Keratinocyte (primary cell): Measurements from ENCODE around the gene SC5D. TPM values are rescaled to one million over a fixed set of nuclear protein-coding genes. Genes with fewer than 3 reads are reported as not detected.

ENCODE experiments used
- DNase-seq: peaks from one replicate; pipeline ENCODE4 v3.0.0-alpha.2; 2011; ENCODE audit warnings: low read depth, missing footprints, low spot score
- FAIRE-seq: peaks from 2 replicates; lab custom pipeline; 2011; peaks lifted over from hg19 to GRCh38; lab: Jason Lieb, UNC
- H2AFZ ChIP-seq: 2 replicates; pipeline ENCODE4 v1.6.0; 2012; ENCODE audit warnings: low read length, control low read depth, inconsistent platforms; ENCODE audit not compliant: control insufficient read depth
- H3K27ac ChIP-seq: 2 replicates; pipeline ENCODE4 v1.5.1; 2011; ENCODE audit warnings: low read length; ENCODE audit not compliant: control insufficient read depth, insufficient read depth
- H3K27me3 ChIP-seq: 3 replicates; pipeline ENCODE4 v1.6.0; 2011; ENCODE audit warnings: low read length; ENCODE audit not compliant: control insufficient read depth, insufficient read depth; ENCODE audit errors: extremely low read depth
- H3K36me3 ChIP-seq, 2 experiments: 2 replicates in 1 of 2; 3 replicates in 1 of 2; pipeline ENCODE4 v1.5.1; 2011; ENCODE audit warnings: low read length in 2 of 2, mild to moderate bottlenecking in 1 of 2; ENCODE audit not compliant: control insufficient read depth in 2 of 2, insufficient read depth in 2 of 2; ENCODE audit errors: extremely low read depth in 1 of 2
- H3K4me1 ChIP-seq: 3 replicates; pipeline ENCODE4 v1.5.1; 2011; ENCODE audit warnings: low read length; ENCODE audit not compliant: control insufficient read depth, insufficient read depth; ENCODE audit errors: extremely low read depth
- H3K4me2 ChIP-seq: 3 replicates; pipeline ENCODE4 v1.6.0; 2011; ENCODE audit warnings: low read depth, low read length; ENCODE audit not compliant: control insufficient read depth, insufficient read depth; ENCODE audit errors: extremely low read depth
- H3K4me3 ChIP-seq, 3 experiments: fragments of 200-600 bp in 1 of 3; sonication (generic) in 1 of 3; 2 replicates in 2 of 3; 3 replicates in 1 of 3; pipeline ENCODE4 v1.5.1; 2011 to 2016; ENCODE audit warnings: low read length in 3 of 3, mild to moderate bottlenecking in 3 of 3, control low read depth in 2 of 3, inconsistent platforms in 1 of 3, low read depth in 1 of 3, mixed read lengths in 1 of 3, mixed run types in 1 of 3, moderate library complexity in 1 of 3; ENCODE audit not compliant: control insufficient read depth in 2 of 3, insufficient read depth in 2 of 3; ENCODE audit errors: extremely low read depth in 1 of 3
- H3K79me2 ChIP-seq: 2 replicates; pipeline ENCODE4 v1.6.0; 2012; ENCODE audit warnings: low read length; ENCODE audit not compliant: control insufficient read depth, insufficient read depth
- H3K9ac ChIP-seq: 3 replicates; pipeline ENCODE4 v1.6.0; 2011; ENCODE audit warnings: low read length; ENCODE audit not compliant: control insufficient read depth, insufficient read depth; ENCODE audit errors: extremely low read depth
- H3K9me1 ChIP-seq: 3 replicates; pipeline ENCODE4 v1.6.0; 2011; ENCODE audit warnings: low read length; ENCODE audit not compliant: control insufficient read depth, insufficient read depth; ENCODE audit errors: extremely low read depth
- H3K9me3 ChIP-seq: 2 replicates; pipeline ENCODE4 v1.5.1; 2012; ENCODE audit warnings: low read depth, low read length; ENCODE audit not compliant: control insufficient read depth
- H4K20me1 ChIP-seq: 3 replicates; pipeline ENCODE4 v1.6.0; 2011; ENCODE audit warnings: low read length; ENCODE audit not compliant: control insufficient read depth, insufficient read depth; ENCODE audit errors: extremely low read depth
- CTCF ChIP-seq, 3 experiments: IDR thresholded peaks in 1 of 3; conservative IDR thresholded peaks in 1 of 3; optimal IDR thresholded peaks in 1 of 3; 2 replicates in 2 of 3; 3 replicates in 1 of 3; pipeline versions ENCODE3 to v1.5.1; 2011; ENCODE audit warnings: low read length in 3 of 3, mild to moderate bottlenecking in 3 of 3, moderate library complexity in 2 of 3, control low read depth in 1 of 3, inconsistent platforms in 1 of 3; ENCODE audit not compliant: insufficient read depth in 2 of 3; ENCODE audit errors: extremely low read depth in 1 of 3
- EZH2 ChIP-seq: IDR thresholded peaks from one replicate; pipeline ENCODE4 v1.6.1; 2012; ENCODE audit warnings: inconsistent platforms, mild to moderate bottlenecking, low read length, moderate library complexity
- dilution Hi-C: fragments of 300-500 bp; cut with MboI; formaldehyde crosslinking; loops from one replicate; pipeline ENCODE4 v1.7.0; 2020; ENCODE audit warnings: low sequenced_read_pairs; ENCODE audit not compliant: extremely low pct_ligation_motif_present
- polyA plus RNA-seq, 5 experiments: library from polyadenylated mRNA; depleted of rRNA in 3 of 5; stranded (reverse) in 3 of 5; stranded (forward) in 1 of 5; unstranded in 1 of 5; fragments of >200 nt; gene quantifications; 1 replicate in 1 of 5; 2 replicates in 3 of 5; 3 replicates in 1 of 5; pipeline versions ENCODE4 v1.2.1 to v1.2.3, GENCODE V29; 2011 to 2012; ENCODE audit warnings: missing spikeins in 2 of 5, low read depth in 1 of 5, low replicate concordance in 1 of 5

The SC5D gene
- polyA plus RNA-seq, 1 donor (not counting 4 experiments of a cell fraction or from before 2014, with no cell fraction given), result 273 TPM

- no peaks in the 10 kb centered on the region for H3K9me3 ChIP-seq
- no peak overlapping the region for H3K4me3 ChIP-seq
- FAIRE-seq, result no peak
- H3K9me1 ChIP-seq, result peaks cover 2% of the 10 kb centered on the region
- H3K27ac ChIP-seq, result peak overlapping the region; percentile 55
- no peak overlapping the region for H3K4me2 ChIP-seq
- H3K79me2 ChIP-seq, result peaks cover 92% of the 10 kb centered on the region
- H2AFZ ChIP-seq, result no peak overlapping the region
- dilution Hi-C loops, result no loop called here
- H3K9ac ChIP-seq, result no peak overlapping the region
- TF ChIP-seq CTCF (optimal IDR thresholded peaks at IDR 0.05 in 1 of 3, IDR thresholded peaks at IDR 0.05 in 1 of 3, conservative IDR thresholded peaks at IDR 0.05 in 1 of 3; ENCODE audit: extremely low read depth in 1 of 3, insufficient read depth in 2 of 3, low read length in 3 of 3) (no peak), EZH2 (no peak)
- H4K20me1 ChIP-seq, result peaks cover 3% of the 10 kb centered on the region
- no peak for DNase-seq
- H3K4me1 ChIP-seq, result peaks cover 30% of the 10 kb centered on the region
- peaks cover 1 to 17% of the 10 kb centered on the region in 2 experiments for H3K36me3 ChIP-seq
- no peaks in the 10 kb centered on the region for H3K27me3 ChIP-seq
Observed at GRCh38 chr11:121298774-121299173, 6.2 kb downstream of the SC5D start.

GRCh38 chr11:121299417-121299816 is 6.8 kb downstream of the SC5D start:
- no peak overlapping the region for H3K9ac ChIP-seq
- H3K27ac ChIP-seq, result peak overlapping the region; percentile 55
- H3K9me1 ChIP-seq, result peaks cover 2% of the 10 kb centered on the region
- no peak overlapping the region for H3K4me3 ChIP-seq
- TF ChIP-seq CTCF (optimal IDR thresholded peaks at IDR 0.05 in 1 of 3, IDR thresholded peaks at IDR 0.05 in 1 of 3, conservative IDR thresholded peaks at IDR 0.05 in 1 of 3; ENCODE audit: extremely low read depth in 1 of 3, insufficient read depth in 2 of 3, low read length in 3 of 3) (no peak), EZH2 (no peak)
- no peaks in the 10 kb centered on the region for H3K9me3 ChIP-seq
- peaks cover 26% of the 10 kb centered on the region for H3K4me1 ChIP-seq
- dilution Hi-C loops, result no loop called here
- peaks cover 1 to 20% of the 10 kb centered on the region in 2 experiments for H3K36me3 ChIP-seq
- H3K4me2 ChIP-seq, result no peak overlapping the region
- H3K79me2 ChIP-seq, result peaks cover 86% of the 10 kb centered on the region
- peaks cover 3% of the 10 kb centered on the region for H4K20me1 ChIP-seq
- H2AFZ ChIP-seq, result no peak overlapping the region
- DNase-seq (no peak), FAIRE-seq (no peak)
- no peaks in the 10 kb centered on the region for H3K27me3 ChIP-seq
